Activated T-helper 17 cell treated with anti-CD3 and anti-CD28 coated beads, Interleukin-2, amount 50 U/mL, for 72 hours (primary cell): ENCODE measurements around the gene OGT. TPM values are rescaled to one million over a fixed set of nuclear protein-coding genes. Genes with fewer than 3 reads are reported as not detected.
A peak's percentile ranks its signal among the peaks of the same experiment; 100 is the strongest.
"Not testable (repeated sequence)": the region's sequence is repeated elsewhere in the genome, so short reads cannot be mapped to it uniquely, and the experiment has no call there.

Experiments used
- ATAC-seq: fragments of 150-1000 bp; cut with Tn5 transposase; replicated peaks from 2 replicates; pipeline ENCODE4 v1.10.0; 2021; ENCODE audit warnings: mild to moderate bottlenecking, moderate library complexity
- H3K27ac Mint-ChIP-seq: one replicate; pipeline ENCODE4 v1.8.0; 2022; ENCODE audit warnings: mixed read lengths
- H3K27me3 Mint-ChIP-seq: one replicate; pipeline ENCODE4 v1.8.0; 2022; ENCODE audit warnings: mixed read lengths
- H3K36me3 Mint-ChIP-seq: one replicate; pipeline ENCODE4 v1.8.0; 2022; ENCODE audit warnings: low read depth, mild to moderate bottlenecking, mixed read lengths
- H3K4me1 Mint-ChIP-seq: one replicate; pipeline ENCODE4 v1.8.0; 2022; ENCODE audit warnings: mixed read lengths
- H3K4me3 Mint-ChIP-seq: one replicate; pipeline ENCODE4 v1.8.0; 2022; ENCODE audit warnings: mild to moderate bottlenecking, mixed read lengths
- H3K9me3 Mint-ChIP-seq: one replicate; pipeline ENCODE4 v1.8.0; 2022; ENCODE audit warnings: mixed read lengths
- total RNA-seq, 2 donors: library from RNA; stranded (reverse); gene quantifications; one replicate each; pipeline ENCODE4 v1.2.3, GENCODE V29; 2022

OGT gene
- total RNA-seq, 2 donors from 2014 or later: 231 to 528 TPM

DNA sequence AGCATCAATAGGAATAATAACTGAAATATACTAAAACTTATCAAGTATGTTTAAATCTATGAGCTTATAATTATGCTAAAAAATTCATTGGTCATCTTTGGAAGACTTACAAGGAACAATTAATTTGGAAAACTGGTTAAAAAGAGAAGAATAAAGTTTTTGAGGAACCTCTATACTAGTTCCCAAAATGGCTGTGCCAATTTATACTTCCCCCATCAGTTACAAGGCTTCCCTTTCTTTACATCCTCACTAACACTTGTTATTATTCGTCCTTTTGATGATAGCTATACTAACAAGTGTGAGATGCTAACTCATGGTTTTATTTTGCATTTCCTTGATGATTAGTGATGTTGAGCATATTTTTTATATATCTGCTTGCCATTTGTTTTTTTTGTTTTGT lies 17.1 kb downstream of the OGT start:
- H3K27me3 Mint-ChIP-seq: no peaks in the 10 kb centered on the region
- H3K36me3 Mint-ChIP-seq: peaks cover 99% of the 10 kb centered on the region
- H3K4me1 Mint-ChIP-seq: peaks cover 9% of the 10 kb centered on the region
- no peak for ATAC-seq
- H3K27ac Mint-ChIP-seq: no peak overlapping the region
- no peak overlapping the region for H3K4me3 Mint-ChIP-seq
- no peaks in the 10 kb centered on the region for H3K9me3 Mint-ChIP-seq

DNA sequence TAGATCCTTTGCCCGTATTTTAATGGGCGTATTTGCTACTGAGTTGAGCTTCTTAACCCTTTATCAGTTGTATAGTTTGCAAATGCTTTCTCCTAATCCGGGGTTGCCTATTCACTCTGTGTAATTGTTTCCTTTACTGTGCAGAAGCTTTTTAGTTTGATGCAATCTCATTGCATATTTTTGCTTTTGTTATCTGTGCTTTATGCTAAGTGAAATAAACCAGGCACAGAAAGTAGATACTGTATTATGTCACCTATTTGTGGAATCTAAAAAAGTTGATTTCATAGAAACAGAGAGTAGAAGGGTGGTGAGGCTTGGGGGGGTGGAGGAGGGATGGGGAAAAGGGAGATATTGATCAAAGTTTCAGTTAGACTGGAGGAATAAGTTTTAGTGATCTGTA lies 17.7 kb downstream of the OGT start:
- ATAC-seq: peak; percentile 40
- H3K27me3 Mint-ChIP-seq: no peaks in the 10 kb centered on the region
- no peaks in the 10 kb centered on the region for H3K9me3 Mint-ChIP-seq
- H3K36me3 Mint-ChIP-seq: peaks cover 99% of the 10 kb centered on the region
- no peak overlapping the region for H3K27ac Mint-ChIP-seq
- H3K4me3 Mint-ChIP-seq: no peak overlapping the region
- H3K4me1 Mint-ChIP-seq: peaks cover 9% of the 10 kb centered on the region

DNA sequence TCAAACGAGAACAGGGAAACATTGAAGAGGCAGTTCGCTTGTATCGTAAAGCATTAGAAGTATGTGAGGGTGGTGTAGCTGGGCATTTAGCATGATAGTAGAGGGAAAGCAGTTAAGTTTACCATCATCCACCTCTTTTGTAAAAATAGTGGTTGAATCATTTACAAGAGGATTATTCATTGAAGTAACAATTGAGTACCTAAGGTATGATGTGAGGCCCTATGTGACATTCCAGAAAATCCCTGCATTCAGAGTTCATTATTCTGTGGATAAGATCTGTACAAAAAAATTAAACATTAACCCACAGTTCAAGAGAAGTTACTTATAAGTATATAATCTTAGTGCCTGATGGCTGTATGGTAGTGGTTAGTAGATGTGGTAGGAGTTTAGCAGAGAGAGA lies 23.1 kb downstream of the OGT start:
- ATAC-seq: no peak
- H3K27ac Mint-ChIP-seq: peak overlapping the region; percentile 53
- no peak overlapping the region for H3K4me3 Mint-ChIP-seq
- no peaks in the 10 kb centered on the region for H3K9me3 Mint-ChIP-seq
- peaks cover 5% of the 10 kb centered on the region for H3K4me1 Mint-ChIP-seq
- peaks cover 100% of the 10 kb centered on the region for H3K36me3 Mint-ChIP-seq
- H3K27me3 Mint-ChIP-seq: no peaks in the 10 kb centered on the region

DNA sequence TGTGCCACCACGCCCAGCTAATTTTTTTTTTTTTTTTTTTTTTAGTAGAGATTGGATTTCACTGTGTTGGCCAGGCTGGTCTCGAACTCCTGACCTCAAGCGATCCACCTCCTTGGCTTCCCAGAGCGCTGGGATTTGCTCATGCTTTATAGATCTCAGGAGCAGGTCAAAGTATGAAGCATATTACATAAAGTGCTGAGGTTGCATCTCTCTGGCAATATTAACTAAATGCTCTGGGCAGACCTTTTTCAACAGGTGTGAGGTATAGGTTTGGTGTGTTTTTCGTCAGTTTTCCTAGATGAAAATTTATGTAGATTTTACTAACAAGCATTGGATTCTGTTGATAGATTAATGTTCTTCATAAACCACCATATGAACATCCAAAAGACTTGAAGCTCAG lies 26.0 kb downstream of the OGT start:
- no peaks in the 10 kb centered on the region for H3K4me1 Mint-ChIP-seq
- no peak for ATAC-seq
- H3K36me3 Mint-ChIP-seq: peaks cover 100% of the 10 kb centered on the region
- no peak overlapping the region for H3K27ac Mint-ChIP-seq
- no peak overlapping the region for H3K4me3 Mint-ChIP-seq
- H3K9me3 Mint-ChIP-seq: no peaks in the 10 kb centered on the region
- no peaks in the 10 kb centered on the region for H3K27me3 Mint-ChIP-seq

DNA sequence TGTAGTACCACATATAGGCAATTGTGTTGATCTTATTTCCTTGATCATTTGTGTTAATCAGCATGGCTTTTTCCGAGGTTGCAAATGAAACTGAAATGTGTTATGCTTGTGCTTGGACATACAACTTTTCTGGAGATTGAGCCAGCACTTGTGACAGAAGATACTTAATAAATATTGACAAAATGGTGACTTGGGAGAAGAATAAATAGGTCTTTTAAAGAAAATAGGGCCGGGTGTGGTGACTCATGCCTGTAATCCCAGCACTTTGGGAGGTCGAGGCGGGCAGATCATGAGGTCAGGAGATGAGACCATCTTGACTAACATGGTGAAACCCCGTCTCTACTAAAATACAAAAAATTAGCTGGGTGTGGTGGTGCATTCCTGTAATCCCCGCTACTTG lies 26.9 kb downstream of the OGT start:
- H3K9me3 Mint-ChIP-seq, H3K4me3 Mint-ChIP-seq, H3K4me1 Mint-ChIP-seq, ATAC-seq, H3K27me3 Mint-ChIP-seq, H3K27ac Mint-ChIP-seq: not testable (repeated sequence)
- H3K36me3 Mint-ChIP-seq: peaks cover 100% of the 10 kb centered on the region

DNA sequence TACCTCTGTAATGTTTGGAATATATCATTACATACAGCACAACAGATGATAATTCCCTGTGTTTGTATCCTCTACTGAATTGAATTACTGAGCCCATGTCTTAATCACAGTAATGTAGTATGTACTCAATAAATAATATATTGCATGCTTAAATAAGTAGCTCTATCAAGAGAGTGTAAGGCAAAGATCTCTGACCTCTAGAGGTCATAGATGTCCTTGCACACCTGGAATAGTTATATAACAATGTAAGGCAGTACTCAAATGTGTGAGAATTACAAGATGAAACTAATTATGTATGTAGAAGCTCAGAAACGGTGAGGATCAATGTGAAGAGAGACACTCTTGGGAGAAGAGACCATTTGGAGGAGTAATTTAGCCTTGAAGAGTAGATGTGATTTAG lies 31.0 kb downstream of the OGT start:
- Mint-ChIP-seq H3K4me1 (no peaks in the 10 kb centered on the region), H3K27ac (no peak overlapping the region), H3K27me3 (no peaks in the 10 kb centered on the region), H3K9me3 (no peaks in the 10 kb centered on the region), H3K4me3 (no peak overlapping the region), H3K36me3 (peaks cover 99% of the 10 kb centered on the region)
- no peak for ATAC-seq

DNA sequence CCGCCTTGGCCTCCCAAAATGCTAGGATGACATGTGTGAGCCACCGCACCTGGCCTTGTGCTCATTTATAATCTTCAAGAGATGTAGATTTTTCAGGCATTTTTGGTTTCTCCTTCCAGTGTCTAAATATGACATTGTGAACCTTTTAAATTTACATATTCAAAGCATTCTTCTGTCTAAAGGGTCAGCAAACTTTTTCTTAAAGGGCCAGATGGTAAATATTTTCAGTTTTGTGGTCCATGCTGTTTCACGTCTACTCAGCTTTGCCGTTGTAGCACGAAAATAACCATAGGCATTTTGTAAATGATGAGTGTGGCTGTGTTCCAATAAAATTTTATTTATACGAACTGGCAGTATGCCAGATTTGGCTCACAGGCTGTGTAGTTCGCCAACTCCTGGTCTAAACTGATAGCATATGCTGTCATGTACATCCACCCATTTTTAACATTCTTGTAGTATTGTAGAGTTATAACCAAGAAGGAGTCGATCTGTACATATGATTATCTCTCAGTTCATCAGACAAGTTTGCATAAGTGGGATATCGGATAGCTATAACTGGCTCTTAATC lies 32.7 kb downstream of the OGT start:
- ATAC-seq: no peak
- Mint-ChIP-seq H3K36me3 (peaks cover 99% of the 10 kb centered on the region), H3K27me3 (no peaks in the 10 kb centered on the region), H3K4me3 (no peak overlapping the region), H3K4me1 (no peaks in the 10 kb centered on the region), H3K27ac (peak overlapping the region; percentile 22), H3K9me3 (no peaks in the 10 kb centered on the region)

DNA sequence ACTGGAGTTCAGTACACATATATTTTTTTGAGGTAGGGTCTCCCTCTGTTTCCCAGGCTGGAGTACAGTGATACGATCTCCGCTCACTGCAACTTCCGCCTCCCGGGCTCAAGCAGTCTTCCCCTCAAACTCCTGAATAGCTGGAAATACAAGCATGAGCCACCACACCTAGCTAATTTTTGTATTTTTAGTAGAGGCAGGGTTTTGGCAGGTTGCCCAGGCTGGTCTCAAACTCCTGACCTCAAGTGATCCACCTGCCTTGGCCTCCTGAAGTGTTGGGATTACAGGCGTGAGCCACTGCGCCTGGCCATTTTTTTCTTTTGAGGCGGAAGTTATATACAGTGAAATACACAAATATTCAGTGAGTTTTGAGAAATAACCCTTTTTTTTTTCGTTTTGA lies 38.5 kb downstream of the OGT start:
- ATAC-seq, H3K27ac Mint-ChIP-seq, H3K9me3 Mint-ChIP-seq: not testable (repeated sequence)

DNA sequence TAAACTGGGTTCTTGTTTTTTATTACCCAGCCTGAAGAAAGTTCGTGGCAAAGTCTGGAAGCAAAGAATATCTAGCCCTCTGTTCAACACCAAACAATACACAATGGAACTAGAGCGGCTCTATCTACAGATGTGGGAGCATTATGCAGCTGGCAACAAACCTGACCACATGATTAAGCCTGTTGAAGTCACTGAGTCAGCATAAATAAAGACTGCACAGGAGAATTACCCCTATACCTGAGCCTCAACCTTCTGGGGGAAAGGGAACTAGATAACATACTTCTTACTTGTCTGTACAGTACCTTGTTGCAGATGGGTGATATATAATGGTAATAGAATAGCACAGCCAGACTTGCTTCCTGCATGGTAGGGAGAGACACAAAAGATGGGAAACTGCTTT lies 40.7 kb downstream of the OGT start:
- Mint-ChIP-seq H3K27ac (no peak overlapping the region), H3K9me3 (no peaks in the 10 kb centered on the region), H3K27me3 (no peaks in the 10 kb centered on the region), H3K4me1 (no peaks in the 10 kb centered on the region), H3K36me3 (peaks cover 100% of the 10 kb centered on the region), H3K4me3 (no peak overlapping the region)
- no peak for ATAC-seq

More for the DNA sequence above, 38.5 kb downstream of the OGT start:
- H3K4me3 Mint-ChIP-seq, H3K4me1 Mint-ChIP-seq, H3K27me3 Mint-ChIP-seq: not testable (repeated sequence)
- H3K36me3 Mint-ChIP-seq: peaks cover 100% of the 10 kb centered on the region

DNA sequence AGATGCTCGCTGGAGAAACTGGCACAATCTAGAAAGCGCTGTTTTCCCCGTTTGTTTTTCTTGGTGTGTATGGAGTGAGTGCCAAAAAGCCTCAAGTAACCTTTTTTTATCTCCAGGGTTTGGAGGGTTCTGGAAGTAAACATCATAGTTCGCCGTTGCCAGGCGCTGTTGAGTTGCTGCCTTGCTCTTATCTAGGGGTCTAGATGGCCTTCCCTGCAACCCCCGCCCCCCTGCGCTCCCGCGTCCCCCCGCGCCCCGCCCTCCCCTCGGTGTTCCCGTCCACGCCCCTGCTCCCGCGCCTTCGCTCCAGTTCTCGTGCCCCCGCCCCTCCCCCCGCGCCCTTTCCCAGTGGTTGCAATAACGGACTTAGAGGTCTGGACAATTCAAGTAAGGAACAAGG lies 44.8 kb downstream of the OGT start:
- H3K27ac Mint-ChIP-seq: no peak overlapping the region
- peaks cover 90% of the 10 kb centered on the region for H3K36me3 Mint-ChIP-seq
- no peak overlapping the region for H3K4me3 Mint-ChIP-seq
- ATAC-seq: no peak
- H3K4me1 Mint-ChIP-seq: no peaks in the 10 kb centered on the region
- H3K9me3 Mint-ChIP-seq: no peaks in the 10 kb centered on the region
- H3K27me3 Mint-ChIP-seq: no peaks in the 10 kb centered on the region

DNA sequence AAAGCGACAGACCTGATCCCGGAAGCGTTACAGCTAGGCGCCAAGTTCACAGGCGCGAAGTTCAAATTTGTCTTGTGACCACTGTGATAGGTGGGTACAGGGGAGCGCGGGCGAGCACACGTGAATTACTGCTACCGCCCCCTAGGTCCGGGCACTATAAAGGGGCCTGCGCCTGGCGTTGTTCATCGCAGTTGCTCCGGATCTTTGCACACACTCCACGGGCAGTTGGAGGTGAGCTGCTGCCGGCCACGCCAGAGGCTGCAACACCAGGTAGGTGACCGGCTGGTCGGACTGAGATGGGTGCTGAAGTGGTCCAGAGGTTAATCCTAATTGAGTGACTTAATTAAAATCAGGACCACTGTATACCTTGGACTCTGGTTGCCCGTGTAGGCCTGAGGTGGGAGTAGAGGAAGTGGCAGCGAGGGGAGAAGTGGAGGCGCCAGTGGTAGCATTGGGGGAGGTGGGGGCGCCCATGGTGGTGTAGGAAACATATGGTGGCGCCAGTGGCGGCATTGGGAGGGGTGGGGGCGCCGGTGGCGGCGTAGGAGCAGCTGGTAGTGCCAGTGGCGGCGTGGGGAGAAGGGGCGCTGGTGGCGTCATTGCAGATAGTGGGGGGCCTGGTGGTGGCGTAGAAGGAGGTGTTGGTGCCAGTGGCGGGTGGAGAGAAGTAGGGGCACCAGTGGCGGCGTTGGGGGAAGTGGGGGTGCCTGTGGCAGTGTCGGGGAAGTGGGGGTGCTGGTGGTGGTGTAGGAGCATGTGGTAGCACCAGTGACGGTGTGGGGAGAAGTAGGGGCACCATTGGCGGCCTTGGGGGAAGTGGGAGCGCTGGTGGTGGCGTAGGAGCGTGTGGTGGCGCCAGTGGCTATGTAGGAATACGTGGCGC lies 45.6 kb downstream of the OGT start, which contains the start of gene GCNA:
Gene GCNA, plus strand, starts transcription at position 185 of the 883 bp plus-strand sequence. CDS start 2,385 bp downstream, outside the sequence.
- Mint-ChIP-seq H3K27me3 (no peaks in the 10 kb centered on the region), H3K36me3 (peaks cover 85% of the 10 kb centered on the region), H3K27ac (no peak within 1 kb of the TSS), H3K4me1 (no peaks in the 10 kb centered on the region), H3K4me3 (no peak within 1 kb of the TSS), H3K9me3 (no peaks in the 10 kb centered on the region)
- no peak for ATAC-seq

DNA sequence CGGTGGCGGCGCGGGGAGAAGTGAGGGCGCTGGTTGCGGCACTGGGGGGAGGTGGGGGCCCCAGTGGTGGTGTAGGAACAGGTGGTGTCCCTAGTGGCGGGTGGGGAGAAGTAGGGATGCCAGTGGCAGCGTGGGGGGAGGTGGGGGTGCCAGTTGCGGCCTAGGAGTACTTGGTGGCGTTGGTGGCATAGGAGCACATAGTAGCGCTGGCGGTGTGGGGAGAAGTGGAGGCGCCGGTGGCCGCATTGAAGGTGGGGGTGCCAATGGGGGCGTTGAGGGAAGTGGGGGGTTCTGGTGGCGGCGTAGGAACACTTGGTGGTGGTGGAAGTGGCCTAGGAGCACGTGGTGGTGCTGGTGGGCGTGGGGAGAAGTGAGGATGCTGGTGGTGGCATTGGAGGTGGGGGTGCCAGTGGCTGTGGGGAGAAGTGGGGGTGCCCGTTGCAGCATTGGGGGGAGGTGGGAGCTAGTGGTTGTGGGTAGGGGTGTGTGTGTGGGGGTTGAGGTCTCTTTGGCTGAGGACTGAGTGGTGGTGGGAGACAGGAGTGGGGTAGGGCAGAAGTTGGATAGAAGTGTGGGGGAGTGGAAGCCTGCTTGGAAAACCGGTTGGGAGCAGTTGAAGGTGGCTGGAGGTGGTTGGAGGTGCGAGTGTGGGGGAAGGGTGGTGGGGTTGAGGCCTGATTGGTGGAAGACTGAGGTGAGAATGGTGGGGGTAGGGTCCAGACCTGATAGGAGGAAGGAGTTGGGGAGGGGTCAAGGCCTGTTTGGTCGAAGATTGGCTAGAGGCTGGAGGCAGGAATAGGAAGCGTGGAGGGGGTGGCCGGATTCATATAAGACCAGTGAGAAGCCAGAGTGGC lies 46.5 kb downstream of the OGT start:
- H3K27ac Mint-ChIP-seq: no peak overlapping the region
- no peaks in the 10 kb centered on the region for H3K27me3 Mint-ChIP-seq
- no peak for ATAC-seq
- no peaks in the 10 kb centered on the region for H3K9me3 Mint-ChIP-seq
- no peak overlapping the region for H3K4me3 Mint-ChIP-seq
- no peaks in the 10 kb centered on the region for H3K4me1 Mint-ChIP-seq
- H3K36me3 Mint-ChIP-seq: peaks cover 76% of the 10 kb centered on the region

DNA sequence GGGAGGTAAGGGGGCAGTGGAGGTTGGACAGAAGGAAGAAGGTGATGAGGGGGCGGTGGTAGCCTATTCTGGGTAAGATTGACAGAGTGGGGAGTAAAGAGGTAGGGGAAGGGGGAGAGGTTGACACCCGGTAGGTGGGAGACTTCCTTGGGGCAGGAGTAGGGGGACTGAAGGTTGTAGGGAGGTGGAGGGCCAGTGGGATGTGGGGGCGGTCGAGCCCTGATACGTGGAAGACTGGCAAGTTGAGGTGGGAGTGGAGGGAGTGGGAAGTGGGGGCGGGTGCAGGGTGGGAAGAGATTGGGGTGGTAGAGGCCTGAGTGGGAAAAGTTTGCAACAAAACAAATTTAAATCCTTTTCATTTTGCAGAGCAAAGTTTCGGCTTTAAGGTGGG lies 47.1 kb downstream of the OGT start:
- Mint-ChIP-seq H3K36me3 (peaks cover 70% of the 10 kb centered on the region), H3K4me1 (no peaks in the 10 kb centered on the region), H3K4me3 (no peak overlapping the region), H3K9me3 (no peaks in the 10 kb centered on the region), H3K27me3 (no peaks in the 10 kb centered on the region), H3K27ac (no peak overlapping the region)
- ATAC-seq: no peak

DNA sequence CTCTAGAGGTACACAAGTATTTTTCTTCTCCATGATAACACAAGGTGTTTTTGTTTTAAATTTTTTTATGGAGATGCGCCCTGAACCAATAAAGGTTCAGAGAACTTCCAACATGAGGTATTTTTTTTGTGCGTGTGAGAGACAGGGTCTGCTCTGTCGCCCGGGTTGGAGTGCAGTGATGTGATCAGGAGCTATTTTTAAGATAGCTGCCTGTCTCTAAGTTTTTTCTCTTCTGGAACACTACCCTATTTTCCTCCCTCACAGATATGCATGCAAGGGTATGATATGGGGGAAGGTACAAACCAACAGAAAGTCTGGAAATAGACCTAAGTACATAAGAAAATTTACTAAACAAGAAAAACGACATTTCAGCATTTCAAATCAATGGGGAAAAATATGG lies 48.3 kb downstream of the OGT start:
- no peak for ATAC-seq
- no peaks in the 10 kb centered on the region for H3K9me3 Mint-ChIP-seq
- H3K36me3 Mint-ChIP-seq: peaks cover 57% of the 10 kb centered on the region
- H3K27me3 Mint-ChIP-seq: no peaks in the 10 kb centered on the region
- no peak overlapping the region for H3K27ac Mint-ChIP-seq
- H3K4me1 Mint-ChIP-seq: no peaks in the 10 kb centered on the region
- no peak overlapping the region for H3K4me3 Mint-ChIP-seq
